Uterus (tissue), 2 donors: ENCODE data around the gene CTNND2.

Source experiments
- CTCF ChIP-seq, 4 experiments: fragments of 200-600 bp in 2 of 4; fragments of 450-650 bp in 2 of 4; sonication (generic) in 2 of 4; IDR thresholded peaks; one replicate each; pipeline ENCODE4 v1.5.1; 2016 to 2019; ENCODE audit warnings: antibody characterized with exemption in 4 of 4, mild to moderate bottlenecking in 2 of 4, moderate library complexity in 1 of 4
- POLR2A ChIP-seq, 2 donors: fragments of 450-650 bp; IDR thresholded peaks; one replicate each; pipeline ENCODE4 v1.6.1; 2016; ENCODE audit warnings: antibody characterized with exemption in 2 of 2, mild to moderate bottlenecking in 1 of 2, moderate library complexity in 1 of 2

GRCh38 chr5:11704916-11705315, 199.3 kb downstream of the CTNND2 start:
- no peak for TF ChIP-seq POLR2A (IDR thresholded peaks at IDR 0.05)
- TF ChIP-seq CTCF (IDR thresholded peaks at IDR 0.05) = no peak
